ENCODE data around the gene PRIM2. TPM values are rescaled to one million over a fixed set of nuclear protein-coding genes. Genes with fewer than 3 reads are reported as not detected.

PRIM2 gene
- total and polyA plus RNA-seq, 2 of the 8 experiments (the other 6 are each of a cell fraction or from before 2014, with no cell fraction given): 20.8 to 46.8 TPM

GRCh38 chr6:57278570-57278969 lies 38.9 kb upstream of the PRIM2 start:
- no peak overlapping the region for H4K8ac ChIP-seq (ENCODE audit: extremely low read depth, insufficient read depth, low read length)
- H4K5ac ChIP-seq (ENCODE audit: insufficient read length, low read depth, low read length): no peak overlapping the region
- POLR2A ChIA-PET (ENCODE audit: partially characterized antibody): no interaction called here
- H2BK12ac ChIP-seq (ENCODE audit: low read depth, low read length): no peak overlapping the region
- H3K79me1 ChIP-seq (ENCODE audit: low read depth, low read length): no peaks in the 10 kb centered on the region
- no peak for FAIRE-seq
- no peak overlapping the region for H4K91ac ChIP-seq (replicated peaks; ENCODE audit: insufficient read length, low read length)
- no peak overlapping the region for H2AK5ac ChIP-seq (ENCODE audit: low read depth, low read length)
- DNase-seq (ENCODE audit: low read depth in 1 of 2, low spot score in 2 of 2): no peak
- H3K9me3 ChIP-seq (ENCODE audit: insufficient read depth in 2 of 2, low read depth in 1 of 2, low read length in 1 of 2): peaks cover 6 to 17% of the 10 kb centered on the region in 2 experiments; a peak in 3 of 4 replicates
- no peak overlapping the region for H3K18ac ChIP-seq (ENCODE audit: extremely low read depth, low read length)
- H3K14ac ChIP-seq (ENCODE audit: insufficient read length): no peak overlapping the region
- no peaks in the 10 kb centered on the region for H3K36me3 ChIP-seq (ENCODE audit: control insufficient read depth in 2 of 4, insufficient read depth in 4 of 4, low read length in 3 of 4)
- no peak overlapping the region for H2BK120ac ChIP-seq (replicated peaks; ENCODE audit: low read depth, low read length)
- H3K23me2 ChIP-seq (ENCODE audit: low read depth, low read length): no peaks in the 10 kb centered on the region
- H3K4me2 ChIP-seq (ENCODE audit: insufficient read depth in 1 of 2, low read depth in 2 of 2, low read length in 2 of 2): no peak overlapping the region
- no peak overlapping the region for H2AFZ ChIP-seq (ENCODE audit: low read length)
- no peak overlapping the region for H3K27ac ChIP-seq (ENCODE audit: low read depth, low read length)
- no peak overlapping the region for H3K23ac ChIP-seq (ENCODE audit: insufficient read length)
- H3K27me3 ChIP-seq (replicated peaks in 1 of 4; ENCODE audit: control insufficient read depth in 3 of 4, extremely low read depth in 1 of 4, insufficient read depth in 3 of 4, low read length in 3 of 4): no peaks in the 10 kb centered on the region
- CTCF ChIA-PET (ENCODE audit: partially characterized antibody): interaction anchor here (0.7 kb wide), 1 partner anchor 286 kb away, joined by 3 read pairs; no protein-coding TSS in a partner anchor
- no peaks in the 10 kb centered on the region for H3K79me2 ChIP-seq (ENCODE audit: control insufficient read depth in 1 of 2, insufficient read depth in 2 of 2, low read length in 2 of 2)
- no peaks in the 10 kb centered on the region for H4K20me1 ChIP-seq (replicated peaks in 1 of 2; ENCODE audit: control insufficient read depth in 1 of 2, insufficient read depth in 2 of 2, low read length in 2 of 2)
- no peak overlapping the region for H3K4ac ChIP-seq (replicated peaks; ENCODE audit: insufficient read length, low read depth, low read length)
- no peak overlapping the region for H3K9ac ChIP-seq (replicated peaks in 1 of 4; ENCODE audit: extremely low read depth in 1 of 4, low read depth in 3 of 4, low read length in 3 of 4)
- TF ChIP-seq RBBP5 (IDR thresholded peaks at IDR 0.05; ENCODE audit: borderline replicate concordance, low read depth, low read length) (no peak), CEBPB (IDR thresholded peaks at IDR 0.05; ENCODE audit: low read depth, low read length) (no peak), CBX8 (IDR thresholded peaks at IDR 0.05; ENCODE audit: borderline replicate concordance, low read depth, low read length) (no peak), POLR2A (IDR thresholded peaks at IDR 0.05; ENCODE audit: control extremely low read depth in 1 of 2, low read depth in 2 of 2, low read length in 2 of 2) (no peak)
- H2BK20ac ChIP-seq (ENCODE audit: low read length): no peak overlapping the region
- H3K4me1 ChIP-seq (replicated peaks in 1 of 4; ENCODE audit: control insufficient read depth in 3 of 4, insufficient read depth in 4 of 4, low read length in 3 of 4): no peaks in the 10 kb centered on the region
- no peak overlapping the region for H2BK5ac ChIP-seq (ENCODE audit: low read depth, low read length)
- WGBS, 2 experiments (ENCODE audit: extremely low coverage in 1 of 2, insufficient coverage in 1 of 2, insufficient read length in 1 of 2, insufficient replicate concordance in 2 of 2, low coverage in 1 of 2, low lambda C conversion rate in 2 of 2, missing lambda C conversion rate in 1 of 2): 84% methylated on average over 2 of the region's 2 CpGs; no CpG with 5 or more reads in 1 of the 2 experiments
- H3K56ac ChIP-seq (replicated peaks; ENCODE audit: insufficient read length, low read depth, low read length): no peak overlapping the region
- H2BK15ac ChIP-seq (ENCODE audit: low read length): no peak overlapping the region
- H3K4me3 ChIP-seq (ENCODE audit: extremely low read depth in 1 of 4, insufficient read depth in 2 of 4, low read depth in 3 of 4, low read length in 4 of 4): no peak overlapping the region

All from H1 (cell line).